Fibroblast of lung (primary cell): ENCODE results near the gene CROCC2. TPM values are rescaled to one million over a fixed set of nuclear protein-coding genes. Genes with fewer than 3 reads are reported as not detected.

Experiments used
- DNase-seq, 2 donors: peaks; one replicate each; pipeline versions ENCODE4 v3.0.0 to v3.0.0-alpha.2; 2010; ENCODE audit warnings: low read depth in 2 of 2
- H2AFZ ChIP-seq: 2 replicates; pipeline ENCODE4 v1.5.1; 2012; ENCODE audit warnings: low read length, control low read depth, inconsistent platforms
- H3K27ac ChIP-seq: 2 replicates; pipeline ENCODE4 v1.5.1; 2011; ENCODE audit warnings: low read length, control low read depth; ENCODE audit not compliant: insufficient read depth
- H3K27me3 ChIP-seq: 2 replicates; pipeline ENCODE4 v1.5.1; 2011; ENCODE audit warnings: mild to moderate bottlenecking, low read length; ENCODE audit not compliant: control insufficient read depth, insufficient read depth
- H3K36me3 ChIP-seq: 2 replicates; pipeline ENCODE4 v1.5.1; 2011; ENCODE audit warnings: low read length; ENCODE audit not compliant: control insufficient read depth, insufficient read depth
- H3K4me1 ChIP-seq: 2 replicates; pipeline ENCODE4 v1.5.1; 2011; ENCODE audit warnings: low read length; ENCODE audit not compliant: control insufficient read depth, insufficient read depth; ENCODE audit errors: extremely low read depth
- H3K4me2 ChIP-seq: 2 replicates; pipeline ENCODE4 v1.5.1; 2011; ENCODE audit warnings: low read length, control low read depth; ENCODE audit not compliant: insufficient read depth; ENCODE audit errors: extremely low read depth
- H3K4me3 ChIP-seq, 4 experiments: fragments of 200-600 bp in 1 of 4; sonication (generic) in 1 of 4; replicated peaks in 1 of 4; 2 replicates each; pipeline ENCODE4 v1.5.1; 2011 to 2016; ENCODE audit warnings: low read length in 4 of 4, low read depth in 3 of 4, mild to moderate bottlenecking in 3 of 4, control low read depth in 2 of 4, inconsistent platforms in 1 of 4, mixed read lengths in 1 of 4; ENCODE audit not compliant: insufficient read depth in 1 of 4; ENCODE audit errors: control extremely low read depth in 1 of 4
- H3K79me2 ChIP-seq: 2 replicates; pipeline ENCODE4 v1.5.1; 2012; ENCODE audit warnings: mild to moderate bottlenecking, low read length, inconsistent platforms; ENCODE audit not compliant: control insufficient read depth, insufficient read depth
- H3K9ac ChIP-seq: 2 replicates; pipeline ENCODE4 v1.5.1; 2011; ENCODE audit warnings: mild to moderate bottlenecking, low read length, control low read depth; ENCODE audit not compliant: insufficient read depth
- H3K9me3 ChIP-seq: 2 replicates; pipeline ENCODE4 v1.5.1; 2012; ENCODE audit warnings: low read depth, low read length; ENCODE audit not compliant: control insufficient read depth, insufficient read depth
- H4K20me1 ChIP-seq: 2 replicates; pipeline ENCODE4 v1.5.1; 2011; ENCODE audit warnings: low read length; ENCODE audit not compliant: control insufficient read depth, insufficient read depth; ENCODE audit errors: extremely low read depth
- EZH2 ChIP-seq: IDR thresholded peaks from 2 replicates; pipeline ENCODE4 v1.5.1; 2012; ENCODE audit warnings: low read length, control low read depth, mild to moderate bottlenecking; ENCODE audit errors: missing control alignments
- polyA plus RNA-seq, 2 donors: library from polyadenylated mRNA; depleted of rRNA in 1 of 2; stranded (reverse) in 1 of 2; unstranded in 1 of 2; fragments of >200 nt; gene quantifications; 2 replicates each; pipeline ENCODE4 v1.2.1, GENCODE V29; 2011 to 2012; ENCODE audit warnings: missing spikeins in 1 of 2
- total RNA-seq: library from RNA; depleted of rRNA; stranded (reverse); fragments of >200 nt; gene quantifications from 2 replicates; pipeline ENCODE4 v1.2.1, GENCODE V29; 2014
- TF ChIP-seq, protein P1 (sequence below), 2 donors: IDR thresholded peaks in 1 of 2; conservative IDR thresholded peaks in 1 of 2; 1 replicate in 1 of 2; 2 replicates in 1 of 2; pipeline ENCODE4 v1.5.1; 2011 to 2012; ENCODE audit warnings: low read length in 2 of 2, control low read depth in 1 of 2, inconsistent platforms in 1 of 2, low read depth in 1 of 2, mild to moderate bottlenecking in 1 of 2

CROCC2 gene
- total and polyA plus RNA-seq, 2 donors (not counting 1 experiment from before 2014, with no cell fraction given), result 0.12 to 0.33 TPM

DNA sequence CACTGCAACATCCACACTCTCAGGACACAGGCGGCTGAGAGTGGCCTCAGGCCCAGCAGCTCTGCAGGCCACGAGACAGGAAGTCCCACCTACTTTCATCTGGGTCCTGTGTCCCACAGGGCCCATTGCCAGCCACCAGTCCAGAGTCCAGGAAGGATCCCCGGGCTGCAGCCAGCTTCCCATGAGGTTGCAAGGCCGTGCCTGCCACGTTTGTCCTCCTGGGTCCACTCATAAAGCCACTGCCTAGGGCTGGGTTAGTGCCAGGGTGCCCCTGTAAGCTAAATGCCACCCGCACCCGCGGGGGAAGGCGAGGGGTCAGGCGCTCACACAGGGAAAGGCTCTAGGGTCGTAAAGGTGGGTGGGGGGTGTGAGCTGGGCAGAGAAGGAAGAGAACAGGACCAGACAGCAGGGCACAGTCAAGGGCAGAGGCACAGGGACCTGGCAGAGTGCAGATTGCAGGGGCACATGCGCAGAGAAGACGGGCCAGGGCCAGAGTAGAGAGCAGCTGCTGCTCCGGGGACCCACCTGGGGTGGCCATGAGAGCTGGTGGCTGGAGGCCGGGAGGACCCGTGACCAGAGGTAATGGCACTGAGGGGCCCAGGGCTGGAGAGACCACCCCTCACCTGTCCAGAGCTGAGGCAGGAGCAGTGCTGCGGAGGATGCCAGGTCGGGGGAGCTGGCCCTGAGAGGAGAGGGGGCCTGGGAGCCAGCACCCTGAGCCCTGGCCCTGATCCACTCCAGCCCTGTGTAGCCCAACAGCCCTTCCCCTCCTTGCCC is 29.5 kb upstream of the CROCC2 start:
- H3K9me3 ChIP-seq, result no peaks in the 10 kb centered on the region
- H4K20me1 ChIP-seq, result no peaks in the 10 kb centered on the region
- peaks cover 4% of the 10 kb centered on the region for H3K27me3 ChIP-seq
- no peak overlapping the region for H2AFZ ChIP-seq
- no peaks in the 10 kb centered on the region for H3K79me2 ChIP-seq
- no peak overlapping the region for H3K4me3 ChIP-seq
- no peak overlapping the region for H3K27ac ChIP-seq
- H3K4me1 ChIP-seq, result no peaks in the 10 kb centered on the region
- no peak for DNase-seq
- no peak overlapping the region for H3K4me2 ChIP-seq
- TF ChIP-seq EZH2, result no peak
- TF ChIP-seq, protein P1, sequence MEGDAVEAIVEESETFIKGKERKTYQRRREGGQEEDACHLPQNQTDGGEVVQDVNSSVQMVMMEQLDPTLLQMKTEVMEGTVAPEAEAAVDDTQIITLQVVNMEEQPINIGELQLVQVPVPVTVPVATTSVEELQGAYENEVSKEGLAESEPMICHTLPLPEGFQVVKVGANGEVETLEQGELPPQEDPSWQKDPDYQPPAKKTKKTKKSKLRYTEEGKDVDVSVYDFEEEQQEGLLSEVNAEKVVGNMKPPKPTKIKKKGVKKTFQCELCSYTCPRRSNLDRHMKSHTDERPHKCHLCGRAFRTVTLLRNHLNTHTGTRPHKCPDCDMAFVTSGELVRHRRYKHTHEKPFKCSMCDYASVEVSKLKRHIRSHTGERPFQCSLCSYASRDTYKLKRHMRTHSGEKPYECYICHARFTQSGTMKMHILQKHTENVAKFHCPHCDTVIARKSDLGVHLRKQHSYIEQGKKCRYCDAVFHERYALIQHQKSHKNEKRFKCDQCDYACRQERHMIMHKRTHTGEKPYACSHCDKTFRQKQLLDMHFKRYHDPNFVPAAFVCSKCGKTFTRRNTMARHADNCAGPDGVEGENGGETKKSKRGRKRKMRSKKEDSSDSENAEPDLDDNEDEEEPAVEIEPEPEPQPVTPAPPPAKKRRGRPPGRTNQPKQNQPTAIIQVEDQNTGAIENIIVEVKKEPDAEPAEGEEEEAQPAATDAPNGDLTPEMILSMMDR (conservative IDR thresholded peaks at IDR 0.05 in 1 of 2, IDR thresholded peaks at IDR 0.05 in 1 of 2; ENCODE audit: low read depth in 1 of 2, low read length in 2 of 2), result no peak
- H3K36me3 ChIP-seq, result no peaks in the 10 kb centered on the region
- no peak overlapping the region for H3K9ac ChIP-seq

DNA sequence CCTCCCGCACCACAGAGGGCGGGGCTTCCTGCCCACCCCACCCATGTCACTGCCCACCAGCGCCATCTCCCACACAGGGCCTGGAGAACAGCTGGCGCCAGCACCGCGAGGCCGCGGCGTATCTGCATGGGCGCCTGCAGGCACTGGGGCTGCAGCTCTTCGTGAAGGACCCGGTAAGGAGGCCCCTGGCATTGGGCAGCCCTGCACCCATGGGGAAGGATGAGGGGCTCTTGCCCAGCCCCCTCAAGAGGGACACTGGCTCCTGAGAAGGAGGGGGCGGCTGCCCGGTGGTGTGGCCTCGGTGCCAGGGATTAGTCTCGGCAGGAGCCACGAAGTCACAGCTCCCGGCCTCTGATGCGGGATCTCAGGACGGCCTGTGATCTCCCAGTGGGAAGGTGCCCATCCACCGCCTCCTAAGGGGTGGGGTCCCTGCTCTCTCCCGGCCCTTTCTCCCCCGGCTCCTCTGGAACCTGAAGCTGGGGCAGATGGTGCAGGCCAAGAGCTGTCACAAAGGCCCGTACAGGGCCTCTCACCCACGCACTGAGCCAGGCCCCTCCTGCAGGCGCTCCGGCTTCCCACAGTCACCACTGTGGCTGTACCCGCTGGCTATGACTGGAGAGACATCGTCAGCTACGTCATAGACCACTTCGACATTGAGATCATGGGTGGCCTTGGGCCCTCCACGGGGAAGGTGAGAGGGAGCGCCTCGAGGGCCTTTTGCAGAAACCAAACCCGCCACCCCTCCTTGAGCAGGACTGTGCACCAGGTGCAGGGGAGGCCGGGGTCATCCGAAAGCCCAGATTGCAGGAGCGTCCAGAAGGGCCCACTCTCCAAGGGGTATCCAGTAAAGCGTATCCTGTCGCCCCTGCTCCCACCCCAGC is 28.4 kb upstream of the CROCC2 start:
- Histone ChIP-seq H3K9ac (no peak overlapping the region), H3K4me1 (no peaks in the 10 kb centered on the region), H3K9me3 (no peaks in the 10 kb centered on the region), H2AFZ (no peak overlapping the region), H3K27ac (no peak overlapping the region), H4K20me1 (no peaks in the 10 kb centered on the region), H3K27me3 (no peaks in the 10 kb centered on the region), H3K4me3 (no peak overlapping the region), H3K79me2 (no peaks in the 10 kb centered on the region), H3K36me3 (no peaks in the 10 kb centered on the region), H3K4me2 (no peak overlapping the region)
- DNase-seq, result no peak
- TF ChIP-seq, protein P1 (conservative IDR thresholded peaks at IDR 0.05 in 1 of 2, IDR thresholded peaks at IDR 0.05 in 1 of 2; ENCODE audit: low read depth in 1 of 2, low read length in 2 of 2), result no peak
- no peak for TF ChIP-seq EZH2

GRCh38 chr2:240878341-240878936 is 27.7 kb upstream of the CROCC2 start:
- no peak overlapping the region for H3K27ac ChIP-seq
- no peak overlapping the region for H2AFZ ChIP-seq
- no peaks in the 10 kb centered on the region for H3K4me1 ChIP-seq
- no peak for TF ChIP-seq EZH2
- TF ChIP-seq, protein P1 (conservative IDR thresholded peaks at IDR 0.05 in 1 of 2, IDR thresholded peaks at IDR 0.05 in 1 of 2; ENCODE audit: low read depth in 1 of 2, low read length in 2 of 2), result no peak
- H3K4me3 ChIP-seq, result no peak overlapping the region
- H3K79me2 ChIP-seq, result no peaks in the 10 kb centered on the region
- H4K20me1 ChIP-seq, result no peaks in the 10 kb centered on the region
- no peak overlapping the region for H3K4me2 ChIP-seq
- no peaks in the 10 kb centered on the region for H3K9me3 ChIP-seq
- H3K36me3 ChIP-seq, result no peaks in the 10 kb centered on the region
- no peaks in the 10 kb centered on the region for H3K27me3 ChIP-seq
- no peak overlapping the region for H3K9ac ChIP-seq
- no peak for DNase-seq
